ENCODE data around the gene FOXP4.

GRCh38 chr6:41558033-41558807 lies 12.0 kb downstream of the FOXP4 start:
- TF ChIP-seq TAF1 (IDR thresholded peaks at IDR 0.05; ENCODE audit: borderline replicate concordance, low read depth, low read length) (no peak), POLR2A (IDR thresholded peaks at IDR 0.05; ENCODE audit: low read depth, low read length) (no peak), POLR2AphosphoS5 (IDR thresholded peaks at IDR 0.05; ENCODE audit: low read depth, low read length) (no peak)
